AG20443 (cell line): Measurements from ENCODE around the gene CREBRF.
"Not testable (repeated sequence)": the region's sequence is repeated elsewhere in the genome, so short reads cannot be mapped to it uniquely, and the experiment has no call there.

Experiments used
- DNase-seq: peaks from one replicate; pipeline ENCODE4 v3.0.0; 2012; ENCODE audit warnings: low spot score, mixed read lengths

The CREBRF gene, protein sequence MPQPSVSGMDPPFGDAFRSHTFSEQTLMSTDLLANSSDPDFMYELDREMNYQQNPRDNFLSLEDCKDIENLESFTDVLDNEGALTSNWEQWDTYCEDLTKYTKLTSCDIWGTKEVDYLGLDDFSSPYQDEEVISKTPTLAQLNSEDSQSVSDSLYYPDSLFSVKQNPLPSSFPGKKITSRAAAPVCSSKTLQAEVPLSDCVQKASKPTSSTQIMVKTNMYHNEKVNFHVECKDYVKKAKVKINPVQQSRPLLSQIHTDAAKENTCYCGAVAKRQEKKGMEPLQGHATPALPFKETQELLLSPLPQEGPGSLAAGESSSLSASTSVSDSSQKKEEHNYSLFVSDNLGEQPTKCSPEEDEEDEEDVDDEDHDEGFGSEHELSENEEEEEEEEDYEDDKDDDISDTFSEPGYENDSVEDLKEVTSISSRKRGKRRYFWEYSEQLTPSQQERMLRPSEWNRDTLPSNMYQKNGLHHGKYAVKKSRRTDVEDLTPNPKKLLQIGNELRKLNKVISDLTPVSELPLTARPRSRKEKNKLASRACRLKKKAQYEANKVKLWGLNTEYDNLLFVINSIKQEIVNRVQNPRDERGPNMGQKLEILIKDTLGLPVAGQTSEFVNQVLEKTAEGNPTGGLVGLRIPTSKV

DNA sequence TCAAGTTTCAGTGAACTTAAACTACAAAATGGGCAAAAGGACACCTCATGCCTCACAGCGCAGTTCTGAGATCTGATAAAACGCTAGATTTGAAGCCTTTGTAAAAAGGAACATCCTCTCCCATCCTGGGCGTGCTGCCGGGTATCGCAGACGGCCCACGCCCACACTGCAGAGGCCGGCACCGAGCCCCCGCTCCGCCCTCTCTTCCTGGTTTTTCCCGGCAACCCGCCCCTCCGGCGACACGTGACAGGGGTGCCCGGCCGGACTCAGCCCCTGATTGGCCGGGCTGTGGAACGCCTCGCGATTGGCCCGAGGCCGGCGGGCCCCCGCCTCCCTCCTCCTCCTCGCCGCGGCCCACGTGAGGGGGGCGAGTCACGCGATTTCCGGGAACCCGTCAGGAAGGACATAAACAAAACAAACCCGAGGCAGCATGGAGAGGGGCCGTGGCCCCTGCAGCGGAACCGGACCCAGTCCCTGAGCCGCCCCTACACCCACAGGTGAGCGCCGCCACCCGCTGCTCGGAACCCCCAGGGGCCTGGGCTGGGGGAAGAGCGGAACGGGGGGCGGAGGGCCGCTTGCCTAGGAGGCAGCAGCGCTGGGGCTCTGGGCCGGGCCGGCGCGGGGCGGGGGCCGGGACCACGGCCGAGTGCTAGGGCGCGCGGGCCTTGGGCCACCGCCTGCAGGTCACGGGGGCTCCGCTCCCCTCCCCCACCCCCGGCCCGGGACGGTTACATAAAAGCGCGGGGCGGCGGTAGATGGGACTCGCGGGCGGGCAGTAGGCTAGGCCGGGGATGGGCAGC lies at the start of gene CREBRF:
Gene CREBRF, plus strand, starts transcription at position 370 of the 800 bp plus-strand sequence. CDS start 24,424 bp downstream, outside the sequence.
- peak; percentile 99 for DNase-seq

DNA sequence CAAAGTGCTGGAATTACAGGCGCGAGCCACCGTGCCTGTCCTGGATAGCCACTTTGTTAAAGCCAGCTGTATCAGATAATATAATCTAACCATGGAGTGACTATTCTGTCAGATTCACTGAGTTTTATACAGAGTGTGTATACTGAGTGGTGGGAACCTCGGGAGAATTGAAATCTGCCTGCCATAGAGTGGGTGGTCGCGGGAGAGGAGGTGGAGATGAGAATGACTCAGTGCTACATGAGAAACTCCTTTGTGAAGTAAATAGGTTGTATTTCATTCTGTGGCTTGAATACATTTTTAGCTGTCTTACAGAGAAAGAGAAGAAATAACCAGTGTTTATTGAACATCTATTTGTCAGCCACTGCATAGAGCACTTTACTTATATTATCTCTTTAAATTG lies 46.1 kb upstream of the CREBRF start:
- DNase-seq = no peak

GRCh38 chr5:173010547-173011464 lies 45.3 kb upstream of the CREBRF start:
- peak; percentile 35 for DNase-seq

GRCh38 chr5:173011566-173011965 lies 44.6 kb upstream of the CREBRF start:
- DNase-seq = no peak

- DNase-seq = no peak
Observed at GRCh38 chr5:173012882-173013281, 43.3 kb upstream of the CREBRF start.

DNA sequence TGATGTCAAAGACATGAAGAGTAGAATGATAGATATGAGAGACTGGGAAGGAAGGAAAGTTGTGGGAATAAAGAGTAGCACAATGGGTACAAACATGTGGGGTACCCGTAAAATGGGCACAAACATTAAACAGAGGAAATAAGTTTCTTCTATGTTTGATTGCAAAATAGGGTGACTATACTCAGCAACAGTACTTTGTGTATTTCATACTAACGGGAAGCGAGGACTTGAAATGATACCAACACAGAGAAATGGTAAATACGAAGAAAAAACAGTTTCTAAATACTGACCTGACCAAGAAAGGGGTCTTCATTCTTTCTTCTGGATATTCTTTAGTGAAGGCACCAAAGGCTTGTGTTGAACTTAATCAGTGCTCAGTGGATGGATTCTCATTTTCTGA lies 41.5 kb upstream of the CREBRF start:
- no peak for DNase-seq

DNA sequence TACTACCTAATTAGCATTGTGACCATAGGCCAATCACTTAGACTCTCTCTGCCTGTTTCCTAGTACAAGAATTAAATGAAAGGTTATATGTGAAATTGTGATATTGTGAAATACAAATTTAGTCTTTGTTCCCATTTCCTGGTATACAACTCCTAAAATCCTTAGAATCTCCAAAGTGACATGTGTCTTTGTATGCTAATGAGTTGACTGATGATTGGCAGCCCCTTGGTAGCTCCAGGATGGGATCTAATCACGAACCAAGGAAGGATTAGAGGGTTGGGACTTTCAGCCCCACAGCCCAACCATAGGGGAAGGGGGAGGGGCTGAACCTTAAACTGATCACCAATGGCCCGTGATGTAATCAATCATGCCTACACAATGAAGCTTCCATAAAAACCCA lies 41.0 kb upstream of the CREBRF start:
- no peak for DNase-seq

- no peak for DNase-seq
Observed at GRCh38 chr5:173015598-173016455, 40.3 kb upstream of the CREBRF start.

DNA sequence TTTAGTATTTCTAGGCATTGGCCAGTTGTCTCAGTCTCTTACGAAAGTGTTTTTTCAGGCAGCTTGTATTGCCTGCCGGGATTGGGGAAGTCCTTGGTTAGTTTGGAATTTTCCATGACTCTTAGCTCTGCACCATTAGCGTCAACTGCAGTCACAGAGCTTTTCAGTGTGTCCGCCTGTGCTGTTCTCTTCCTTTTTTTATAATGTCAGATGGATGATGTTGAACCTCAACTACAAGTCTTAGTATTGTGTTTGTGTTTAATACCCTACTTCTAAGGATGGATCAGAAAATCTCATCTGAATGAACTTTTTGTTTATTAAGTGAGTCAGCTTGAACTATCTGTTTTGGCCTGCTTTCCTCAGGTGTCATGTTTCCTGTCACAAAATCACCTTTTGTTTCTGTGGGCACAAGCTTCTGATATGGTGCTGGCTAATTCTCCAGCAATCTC lies 39.5 kb upstream of the CREBRF start:
- DNase-seq = peak; percentile 82

DNA sequence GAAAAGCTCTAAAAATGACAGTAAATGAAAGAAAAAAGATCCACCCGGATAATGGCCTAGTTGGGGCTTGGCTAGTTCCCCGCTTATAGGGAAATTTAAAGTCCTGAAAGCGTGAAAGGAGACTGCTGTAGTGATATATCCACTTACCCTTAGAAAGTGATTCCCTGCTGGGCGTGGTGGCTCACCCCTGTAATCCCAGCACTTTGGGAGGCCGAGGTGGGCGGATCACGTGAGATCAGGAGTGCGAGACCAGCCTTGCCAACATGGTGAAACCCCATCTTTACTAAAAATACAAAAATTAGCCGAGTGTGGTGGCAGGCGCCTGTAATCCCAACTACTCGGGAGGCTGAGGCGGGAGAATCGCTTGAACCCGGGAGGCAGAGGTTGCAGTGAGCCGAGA lies 39.1 kb upstream of the CREBRF start:
- DNase-seq = not testable (repeated sequence)

- DNase-seq = no peak
Observed at GRCh38 chr5:173018358-173018757, 37.8 kb upstream of the CREBRF start.

GRCh38 chr5:173020154-173020581 lies 36.0 kb upstream of the CREBRF start:
- no peak for DNase-seq

GRCh38 chr5:173020643-173021042 lies 35.5 kb upstream of the CREBRF start:
- DNase-seq = no peak

- DNase-seq = no peak
Observed at GRCh38 chr5:173025651-173026050, 30.5 kb upstream of the CREBRF start.

DNA sequence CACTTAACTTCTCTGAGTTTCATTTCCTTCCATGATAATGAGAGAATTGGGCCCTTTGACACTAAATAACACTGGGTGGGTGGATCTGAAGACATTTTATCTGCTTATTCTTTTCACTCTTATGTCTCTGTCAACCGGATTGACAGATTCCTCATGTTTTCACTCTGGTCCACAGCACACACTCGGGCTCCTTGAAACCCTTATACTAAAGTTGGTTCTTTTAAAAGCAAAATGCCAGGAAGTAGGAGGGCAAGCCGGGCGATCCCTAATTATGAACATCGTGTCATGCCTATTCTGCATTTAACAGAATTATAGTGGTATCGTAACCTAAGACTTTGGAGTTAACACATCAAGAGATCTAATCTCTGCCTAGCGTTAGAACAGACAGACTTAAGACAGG lies 28.2 kb upstream of the CREBRF start:
- no peak for DNase-seq

DNA sequence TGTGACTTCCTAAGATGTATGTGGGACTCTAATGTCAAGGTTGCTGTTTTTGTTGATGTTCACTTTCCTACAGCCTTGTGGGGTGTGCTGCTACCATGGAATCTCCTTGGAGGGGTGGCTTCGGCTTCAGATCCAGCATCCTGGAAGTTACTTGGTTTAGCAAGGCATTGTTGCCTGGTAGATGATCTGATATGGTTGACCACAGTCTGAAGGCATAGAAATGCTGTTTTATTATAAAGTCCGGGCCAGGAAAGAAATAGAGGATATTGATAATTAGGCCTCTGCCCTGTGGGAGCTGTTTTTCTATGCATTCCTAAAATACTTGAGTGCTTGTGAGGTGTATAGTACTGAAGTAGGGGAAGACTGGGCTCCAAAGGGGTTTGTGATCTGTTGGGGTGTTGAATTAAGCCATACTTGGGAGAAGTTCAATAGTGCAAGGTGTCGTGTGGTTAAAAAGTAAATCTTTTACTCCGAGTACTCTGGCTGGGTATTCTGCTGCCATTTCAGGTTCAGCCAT lies 27.3 kb upstream of the CREBRF start:
- DNase-seq = no peak

DNA sequence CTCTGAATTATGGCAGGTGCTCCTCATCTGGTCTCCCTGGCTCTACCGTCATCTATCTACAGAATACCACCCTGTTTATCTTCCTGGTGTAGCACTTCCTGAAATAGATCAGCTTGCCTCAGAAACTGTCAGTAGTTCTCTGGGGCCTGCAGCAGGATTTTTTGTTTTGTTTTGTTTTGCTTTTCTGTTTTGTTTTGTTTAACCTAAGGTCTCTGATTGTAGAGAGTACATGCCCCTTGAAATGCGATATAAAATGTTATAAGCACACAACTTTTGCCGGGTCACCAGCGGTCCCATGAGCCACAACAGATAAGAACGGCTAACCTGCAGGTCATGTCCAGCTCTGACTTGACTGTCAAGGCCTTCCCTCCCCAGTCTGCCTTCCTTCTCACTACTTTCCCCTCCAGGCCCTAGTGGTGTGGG lies 26.6 kb upstream of the CREBRF start:
- DNase-seq = no peak

DNA sequence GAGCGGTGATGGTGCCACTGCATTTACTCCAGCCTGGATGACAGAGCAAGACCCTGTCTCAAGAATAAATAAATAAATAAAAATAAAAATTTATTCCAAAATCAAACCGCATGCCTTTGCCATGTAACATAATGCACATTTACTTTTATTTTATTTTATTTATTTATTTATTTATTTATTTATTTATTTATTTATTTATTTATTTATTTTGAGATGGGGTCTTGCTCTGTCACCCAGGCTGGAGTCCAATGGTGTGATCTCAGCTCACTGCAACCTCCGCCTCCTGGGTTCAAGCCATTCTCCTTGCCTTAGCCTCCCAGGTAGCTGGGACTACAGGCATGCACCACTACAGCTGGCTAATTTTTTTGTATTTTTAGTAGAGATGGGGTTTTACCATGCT lies 24.1 kb upstream of the CREBRF start:
- not testable (repeated sequence) for DNase-seq

GRCh38 chr5:173032730-173033129 lies 23.4 kb upstream of the CREBRF start:
- DNase-seq = no peak

- DNase-seq = no peak
Observed at GRCh38 chr5:173033923-173034322, 22.2 kb upstream of the CREBRF start.
